GM11168 (cell line): ENCODE measurements around the gene PRICKLE2.

Experiments used
- in situ Hi-C: fragments of 300-500 bp; cut with MboI; formaldehyde crosslinking; loops from one replicate; pipeline ENCODE4 v1.12.0; 2022; ENCODE audit warnings: low sequenced_read_pairs; ENCODE audit not compliant: unreplicated experiment

Gene PRICKLE2

GRCh38 chr3:64221571-64222257 is 3.6 kb downstream of the PRICKLE2 start:
- in situ Hi-C loops, result no loop called here

- in situ Hi-C loops, result no loop called here
These were observed 4.9 kb downstream of the PRICKLE2 start for GRCh38 chr3:64220161-64220914.

- in situ Hi-C loops, result no loop called here
These were observed 6.5 kb downstream of the PRICKLE2 start for GRCh38 chr3:64218746-64219145.

- in situ Hi-C loops, result no loop called here
These were observed 6.9 kb downstream of the PRICKLE2 start for GRCh38 chr3:64218329-64218728.

- in situ Hi-C loops, result no loop called here
These were observed 8.8 kb downstream of the PRICKLE2 start for GRCh38 chr3:64216274-64217147.

- in situ Hi-C loops, result no loop called here
These were observed 9.7 kb downstream of the PRICKLE2 start for GRCh38 chr3:64215559-64215958.

- in situ Hi-C loops, result no loop called here
These were observed 10.2 kb downstream of the PRICKLE2 start for GRCh38 chr3:64215103-64215502.

- in situ Hi-C loops, result no loop called here
These were observed 10.8 kb downstream of the PRICKLE2 start for GRCh38 chr3:64214381-64215018.

- in situ Hi-C loops, result no loop called here
These were observed 11.3 kb downstream of the PRICKLE2 start for GRCh38 chr3:64213962-64214379.

- in situ Hi-C loops, result no loop called here
These were observed 11.9 kb downstream of the PRICKLE2 start for GRCh38 chr3:64213224-64213878.

GRCh38 chr3:64209866-64210621 is 15.2 kb downstream of the PRICKLE2 start:
- in situ Hi-C loops, result no loop called here

- in situ Hi-C loops, result no loop called here
These were observed 17.8 kb downstream of the PRICKLE2 start for GRCh38 chr3:64207289-64208080.

- in situ Hi-C loops, result no loop called here
These were observed 21.0 kb downstream of the PRICKLE2 start for GRCh38 chr3:64203969-64204908.

- in situ Hi-C loops, result no loop called here
These were observed 22.1 kb downstream of the PRICKLE2 start for GRCh38 chr3:64203216-64203615.

- in situ Hi-C loops, result no loop called here
These were observed 25.3 kb downstream of the PRICKLE2 start for GRCh38 chr3:64199932-64200331.

- in situ Hi-C loops, result no loop called here
These were observed 28.9 kb downstream of the PRICKLE2 start for GRCh38 chr3:64196236-64196929.

- in situ Hi-C loops, result no loop called here
These were observed 29.5 kb downstream of the PRICKLE2 start for GRCh38 chr3:64195789-64196188.
